MM.1S (cell line): ENCODE data around the gene LTBP3.

Experiments
- EZH2 ChIP-seq: fragments of 300-600 bp; sonication (generic); optimal IDR thresholded peaks from 2 replicates; pipeline ENCODE3; 2017; ENCODE audit warnings: low read depth, mild to moderate bottlenecking, antibody characterized with exemption, low read length, mixed read lengths
- EZH2phosphoT487 ChIP-seq: fragments of 300-600 bp; sonication (generic); IDR thresholded peaks from 2 replicates; pipeline ENCODE4 v1.6.1; 2018; ENCODE audit warnings: antibody characterized with exemption, low read length

GRCh38 chr11:65492387-65492636 is 65.8 kb downstream of the LTBP3 start:
- TF ChIP-seq EZH2 (no peak), EZH2phosphoT487 (no peak)
